HepG2 (cell line): Measurements from ENCODE around the gene THSD4.

ENCODE experiments used
- CHD2 ChIP-seq: IDR thresholded peaks from 2 replicates; pipeline ENCODE4 v1.6.1; 2011; ENCODE audit warnings: low read depth, low read length, improper control_type of control experiment
- HIVEP1 ChIP-seq: sonication (generic); formaldehyde crosslinking; IDR thresholded peaks from 2 replicates; pipeline ENCODE4 v1.4.0; 2020; ENCODE audit warnings: mild to moderate bottlenecking, missing genetic modification reagents

DNA sequence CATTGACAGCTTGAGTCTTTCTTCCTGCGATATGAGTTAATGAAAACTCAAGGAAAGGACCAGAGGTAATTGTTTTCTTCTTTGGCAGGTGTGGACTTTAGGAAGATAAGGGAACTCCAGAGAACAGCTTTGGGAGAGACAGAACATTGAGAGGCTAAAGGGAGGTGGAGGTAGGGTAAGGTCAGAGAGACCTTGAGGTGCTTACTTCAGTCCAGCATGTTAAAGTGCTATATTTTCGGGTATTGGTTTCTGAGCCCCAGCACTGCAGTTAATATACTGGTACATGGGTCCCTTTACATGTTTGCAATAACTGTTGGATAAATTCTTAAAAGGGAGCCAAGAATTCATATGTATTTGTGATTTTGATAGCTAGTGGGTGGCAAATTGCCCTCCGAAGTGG lies 322.1 kb downstream of the THSD4 start:
- no peak for TF ChIP-seq CHD2
- TF ChIP-seq HIVEP1 (CRISPR knock-in tag): no peak
